M059J (cell line): ENCODE results near the gene CNIH1. TPM values are rescaled to one million over a fixed set of nuclear protein-coding genes. Genes with fewer than 3 reads are reported as not detected.
"Not testable (repeated sequence)": the region's sequence is repeated elsewhere in the genome, so short reads cannot be mapped to it uniquely, and the experiment has no call there.

ENCODE experiments used
- DNase-seq: peaks from one replicate; pipeline ENCODE4 v3.0.0-alpha.2; 2012; ENCODE audit warnings: low read depth
- total RNA-seq: library from RNA; depleted of rRNA; stranded (reverse); fragments of >200 nt; shearing (Covaris generic); gene quantifications from 2 replicates; pipeline ENCODE4 v1.2.3, GENCODE V29; 2014; rRNA removed

Gene CNIH1
- total RNA-seq, 1 experiment from 2014 or later: 207 TPM

DNA sequence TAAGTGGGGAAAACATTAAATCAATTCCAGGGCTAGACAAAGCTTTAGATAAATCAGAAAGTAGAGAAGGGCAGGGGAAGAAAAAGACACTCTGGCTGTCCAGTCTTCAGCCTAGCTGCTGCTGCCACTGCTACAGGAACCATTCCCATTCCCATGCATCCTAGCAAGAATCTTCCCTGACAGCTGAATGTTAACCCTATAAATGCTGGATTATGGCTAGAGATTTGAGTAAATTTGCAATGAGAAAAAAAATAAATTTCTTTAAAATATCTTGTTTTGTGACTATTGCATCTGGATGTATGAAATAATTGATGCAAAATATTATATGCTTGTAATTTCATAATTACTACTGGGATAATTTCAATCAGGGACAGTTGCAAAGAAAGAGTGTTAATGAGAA, 59.4 kb downstream of the CNIH1 start:
- no peak for DNase-seq

GRCh38 chr14:54380558-54380957, 60.6 kb downstream of the CNIH1 start:
- not testable (repeated sequence) for DNase-seq

DNA sequence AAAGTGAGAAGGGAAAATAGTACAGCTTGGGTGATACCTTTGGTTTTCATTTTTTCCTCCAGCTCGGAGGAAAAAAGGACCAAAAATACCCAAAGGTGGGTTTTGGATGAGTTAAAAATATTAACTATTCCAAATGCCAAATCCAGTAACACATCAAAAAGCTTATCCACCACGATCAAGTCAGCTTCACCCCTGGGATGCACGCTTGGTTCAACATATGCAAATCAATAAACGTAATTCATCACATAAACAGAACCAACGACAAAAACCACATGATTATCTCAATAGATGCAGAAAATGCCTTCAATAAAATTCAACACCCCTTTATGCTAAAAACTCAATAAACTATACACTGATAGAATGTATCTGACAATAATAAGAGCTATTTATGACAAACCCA, 62.3 kb downstream of the CNIH1 start:
- not testable (repeated sequence) for DNase-seq

GRCh38 chr14:54377501-54377900, 63.7 kb downstream of the CNIH1 start:
- no peak for DNase-seq

GRCh38 chr14:54374117-54374884, 66.9 kb downstream of the CNIH1 start:
- peak; percentile 36 for DNase-seq

Other genes with a start within 250 kb of the CNIH1 start
- 179 and 192 TPM in 2 replicates for gene CDKN3, start 44.4 kb downstream of the CNIH1 start, total RNA-seq
- 53.0 and 63.3 TPM in 2 replicates for gene GMFB, start 47.6 kb upstream of the CNIH1 start, total RNA-seq
- gene CGRRF1, start 68.5 kb upstream of the CNIH1 start, total RNA-seq: 13.0 and 13.9 TPM in 2 replicates
- 3.8 and 7.7 TPM in 2 replicates for gene SAMD4A, start 125.8 kb upstream of the CNIH1 start, total RNA-seq